ENCODE data around the gene FAM89A.

DNA sequence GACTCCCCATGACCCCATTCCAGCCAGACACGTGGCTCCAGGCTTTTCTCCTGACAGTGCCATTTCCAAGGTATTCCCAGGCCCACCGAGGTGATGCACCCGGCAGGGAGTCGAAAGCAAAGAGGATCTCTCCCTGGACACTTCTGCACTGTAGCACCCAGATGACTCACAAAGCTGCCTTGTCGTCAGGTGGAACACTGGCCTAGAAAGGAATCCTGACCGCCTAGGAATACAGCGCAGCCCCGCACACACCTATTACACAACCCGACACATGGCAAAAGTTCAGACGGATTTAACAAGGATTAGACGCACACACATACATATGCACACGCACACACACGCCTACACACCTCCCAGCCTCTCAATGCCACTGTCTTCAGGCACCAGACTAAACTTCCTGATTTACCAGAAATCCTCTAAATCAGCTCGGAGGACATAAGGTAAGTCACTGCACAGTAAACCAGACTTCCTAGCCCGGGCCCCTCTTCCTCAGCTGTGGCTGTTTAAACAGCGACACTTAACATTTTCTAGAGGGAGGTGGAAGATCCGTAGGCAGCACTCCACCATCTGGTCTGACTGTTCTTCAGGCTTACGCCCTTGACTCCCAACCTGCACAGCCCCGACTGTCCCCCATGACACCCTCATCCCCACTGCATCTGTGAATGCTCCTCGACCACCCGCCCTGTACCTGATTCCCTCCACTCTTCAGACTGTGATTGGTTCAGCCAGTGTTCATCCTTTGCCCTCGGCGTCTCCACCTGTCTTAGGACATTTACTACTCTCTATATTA, 12.7 kb downstream of the FAM89A start:
- no peak for TF ChIP-seq POLR2A (IDR thresholded peaks at IDR 0.05)
- TF ChIP-seq, protein P1, sequence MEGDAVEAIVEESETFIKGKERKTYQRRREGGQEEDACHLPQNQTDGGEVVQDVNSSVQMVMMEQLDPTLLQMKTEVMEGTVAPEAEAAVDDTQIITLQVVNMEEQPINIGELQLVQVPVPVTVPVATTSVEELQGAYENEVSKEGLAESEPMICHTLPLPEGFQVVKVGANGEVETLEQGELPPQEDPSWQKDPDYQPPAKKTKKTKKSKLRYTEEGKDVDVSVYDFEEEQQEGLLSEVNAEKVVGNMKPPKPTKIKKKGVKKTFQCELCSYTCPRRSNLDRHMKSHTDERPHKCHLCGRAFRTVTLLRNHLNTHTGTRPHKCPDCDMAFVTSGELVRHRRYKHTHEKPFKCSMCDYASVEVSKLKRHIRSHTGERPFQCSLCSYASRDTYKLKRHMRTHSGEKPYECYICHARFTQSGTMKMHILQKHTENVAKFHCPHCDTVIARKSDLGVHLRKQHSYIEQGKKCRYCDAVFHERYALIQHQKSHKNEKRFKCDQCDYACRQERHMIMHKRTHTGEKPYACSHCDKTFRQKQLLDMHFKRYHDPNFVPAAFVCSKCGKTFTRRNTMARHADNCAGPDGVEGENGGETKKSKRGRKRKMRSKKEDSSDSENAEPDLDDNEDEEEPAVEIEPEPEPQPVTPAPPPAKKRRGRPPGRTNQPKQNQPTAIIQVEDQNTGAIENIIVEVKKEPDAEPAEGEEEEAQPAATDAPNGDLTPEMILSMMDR (IDR thresholded peaks at IDR 0.05), result no peak
